A549 (cell line): ENCODE measurements around the gene AP1M1.

Experiments used
- BHLHE40 ChIP-seq: IDR thresholded peaks from 2 replicates; pipeline ENCODE4 v1.6.1; 2012; ENCODE audit warnings: low read depth, low read length, inconsistent platforms
- CHD2 ChIP-seq: fragments of 150-350 bp; IDR thresholded peaks from 2 replicates; pipeline ENCODE4 v1.6.1; 2014; ENCODE audit warnings: low read length; ENCODE audit not compliant: partially characterized antibody
- CTCF ChIP-seq: fragments of >200 bp; sonication (Bioruptor Twin); formaldehyde crosslinking; IDR thresholded peaks from 3 replicates; pipeline ENCODE4 v1.5.1; 2016
- MAFK ChIP-seq: fragments of 450-650 bp; IDR thresholded peaks from 2 replicates; pipeline ENCODE4 v1.6.1; 2014; ENCODE audit not compliant: partially characterized antibody
- ZFP36 ChIP-seq: fragments of 450-650 bp; IDR thresholded peaks from 2 replicates; pipeline ENCODE4 v1.6.1; 2014; ENCODE audit warnings: borderline replicate concordance; ENCODE audit not compliant: partially characterized antibody
- TF ChIP-seq, protein P1 (sequence below): fragments of >200 bp; sonication (Bioruptor Twin); formaldehyde crosslinking; IDR thresholded peaks from 3 replicates; pipeline ENCODE4 v1.6.1; 2016

- no peak for TF ChIP-seq CHD2
- TF ChIP-seq BHLHE40: no peak
- TF ChIP-seq, protein P1, sequence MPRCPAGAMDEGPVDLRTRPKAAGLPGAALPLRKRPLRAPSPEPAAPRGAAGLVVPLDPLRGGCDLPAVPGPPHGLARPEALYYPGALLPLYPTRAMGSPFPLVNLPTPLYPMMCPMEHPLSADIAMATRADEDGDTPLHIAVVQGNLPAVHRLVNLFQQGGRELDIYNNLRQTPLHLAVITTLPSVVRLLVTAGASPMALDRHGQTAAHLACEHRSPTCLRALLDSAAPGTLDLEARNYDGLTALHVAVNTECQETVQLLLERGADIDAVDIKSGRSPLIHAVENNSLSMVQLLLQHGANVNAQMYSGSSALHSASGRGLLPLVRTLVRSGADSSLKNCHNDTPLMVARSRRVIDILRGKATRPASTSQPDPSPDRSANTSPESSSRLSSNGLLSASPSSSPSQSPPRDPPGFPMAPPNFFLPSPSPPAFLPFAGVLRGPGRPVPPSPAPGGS: no peak
- no peak for TF ChIP-seq CTCF
- TF ChIP-seq MAFK: no peak
- no peak for TF ChIP-seq ZFP36
Measured at GRCh38 chr19:16216744-16217670, 19.3 kb downstream of the AP1M1 start.
